Activated naive CD8-positive, alpha-beta T cell treated with anti-CD3 and anti-CD28 coated beads, Interleukin-2, amount 50 U/mL, for 16 hours (primary cell): ENCODE data around the gene C1orf210.

ENCODE experiments used
- DNase-seq: peaks from one replicate; pipeline ENCODE4 v3.0.0-alpha.2; 2020; ENCODE audit warnings: low read depth, low spot score

C1orf210 gene

GRCh38 chr1:43312663-43313515, 27.5 kb upstream of the C1orf210 start:
- DNase-seq = no peak

GRCh38 chr1:43312212-43312623, 26.8 kb upstream of the C1orf210 start:
- DNase-seq = no peak

GRCh38 chr1:43311521-43311920, 26.1 kb upstream of the C1orf210 start:
- DNase-seq = no peak

- no peak for DNase-seq
These were observed 24.1 kb upstream of the C1orf210 start for GRCh38 chr1:43309405-43310025.

GRCh38 chr1:43308635-43309404, 23.4 kb upstream of the C1orf210 start:
- DNase-seq = no peak

GRCh38 chr1:43307458-43308158, 22.2 kb upstream of the C1orf210 start:
- no peak for DNase-seq

- no peak for DNase-seq
These were observed 21.5 kb upstream of the C1orf210 start for GRCh38 chr1:43306688-43307457.

- no peak for DNase-seq
These were observed 20.7 kb upstream of the C1orf210 start for GRCh38 chr1:43305926-43306687.

GRCh38 chr1:43305461-43305860, 20.1 kb upstream of the C1orf210 start:
- DNase-seq = no peak

- DNase-seq = no peak
These were observed 19.5 kb upstream of the C1orf210 start for GRCh38 chr1:43304771-43305300.

GRCh38 chr1:43304314-43304681, 18.9 kb upstream of the C1orf210 start:
- no peak for DNase-seq

- DNase-seq = no peak
These were observed 18.3 kb upstream of the C1orf210 start for GRCh38 chr1:43303471-43304313.

- DNase-seq = no peak
These were observed 17.5 kb upstream of the C1orf210 start for GRCh38 chr1:43302721-43303470.

- DNase-seq = no peak
These were observed 16.8 kb upstream of the C1orf210 start for GRCh38 chr1:43302201-43302600.

- no peak for DNase-seq
These were observed 15.2 kb upstream of the C1orf210 start, which contains the start of gene TIE1 for GRCh38 chr1:43300378-43301094. Gene TIE1 (plus strand): TSS chr1:43300982. CDS start chr1:43301072, 90 bp downstream.

GRCh38 chr1:43299101-43299500, 13.7 kb upstream of the C1orf210 start:
- DNase-seq = no peak

GRCh38 chr1:43298055-43298454, 12.7 kb upstream of the C1orf210 start:
- no peak for DNase-seq

- DNase-seq = no peak
These were observed 10.8 kb upstream of the C1orf210 start for GRCh38 chr1:43296207-43296606.
